Effector memory CD4-positive, alpha-beta T cell (primary cell): ENCODE results near the gene DCAF4.

Experiments used
- DNase-seq, 3 donors: peaks; one replicate each; pipeline ENCODE4 v3.0.0-alpha.2; 2020
- H3K27ac ChIP-seq: 2 replicates; pipeline ENCODE4 v1.7.0; 2013; ENCODE audit warnings: mild to moderate bottlenecking, low read length, moderate library complexity; ENCODE audit not compliant: insufficient read depth, poor library complexity, severe bottlenecking
- H3K27me3 ChIP-seq: replicated peaks from 2 replicates; pipeline ENCODE4 v1.7.0; 2013; ENCODE audit warnings: mild to moderate bottlenecking, low read length; ENCODE audit not compliant: insufficient read depth, control insufficient read depth, poor library complexity, severe bottlenecking
- H3K36me3 ChIP-seq: 2 replicates; pipeline ENCODE4 v1.7.0; 2013; ENCODE audit warnings: mild to moderate bottlenecking, low read length, moderate library complexity; ENCODE audit not compliant: control insufficient read depth, insufficient read depth
- H3K4me1 ChIP-seq: 2 replicates; pipeline ENCODE4 v1.7.0; 2013; ENCODE audit warnings: low read length, mild to moderate bottlenecking; ENCODE audit not compliant: control insufficient read depth, insufficient read depth, poor library complexity, severe bottlenecking
- H3K4me3 ChIP-seq: 2 replicates; pipeline ENCODE4 v1.7.0; 2013; ENCODE audit warnings: low read length, low read depth, mild to moderate bottlenecking; ENCODE audit not compliant: insufficient read depth, poor library complexity, severe bottlenecking
- H3K9me3 ChIP-seq: 2 replicates; pipeline ENCODE4 v1.7.0; 2013; ENCODE audit warnings: mild to moderate bottlenecking, low read length, moderate library complexity; ENCODE audit not compliant: control insufficient read depth

Gene DCAF4

DNA sequence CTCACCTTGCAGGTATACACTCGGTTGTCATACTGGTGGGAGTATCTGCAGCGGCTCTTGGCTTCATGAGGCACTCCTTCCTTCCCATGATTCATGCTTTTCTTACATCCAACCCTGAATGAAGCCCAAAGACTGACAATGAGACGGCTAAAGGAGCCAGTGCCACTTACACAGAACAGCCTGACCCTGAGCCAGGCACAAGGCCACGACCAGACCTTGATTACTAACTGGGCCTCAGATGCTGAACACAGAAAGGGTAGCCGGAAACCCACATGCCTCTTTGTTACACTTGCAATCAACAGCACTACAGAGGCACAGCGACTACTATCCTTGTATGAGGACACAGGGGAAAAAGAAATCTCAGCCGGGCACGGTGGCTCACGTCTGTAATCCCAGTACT lies 52.6 kb downstream of the DCAF4 start:
- no peaks in the 10 kb centered on the region for H3K27me3 ChIP-seq
- H3K36me3 ChIP-seq: peaks cover 63% of the 10 kb centered on the region
- no peaks in the 10 kb centered on the region for H3K4me1 ChIP-seq
- no peak overlapping the region for H3K27ac ChIP-seq
- H3K9me3 ChIP-seq: no peaks in the 10 kb centered on the region
- H3K4me3 ChIP-seq: no peak overlapping the region
- no peak for DNase-seq

DNA sequence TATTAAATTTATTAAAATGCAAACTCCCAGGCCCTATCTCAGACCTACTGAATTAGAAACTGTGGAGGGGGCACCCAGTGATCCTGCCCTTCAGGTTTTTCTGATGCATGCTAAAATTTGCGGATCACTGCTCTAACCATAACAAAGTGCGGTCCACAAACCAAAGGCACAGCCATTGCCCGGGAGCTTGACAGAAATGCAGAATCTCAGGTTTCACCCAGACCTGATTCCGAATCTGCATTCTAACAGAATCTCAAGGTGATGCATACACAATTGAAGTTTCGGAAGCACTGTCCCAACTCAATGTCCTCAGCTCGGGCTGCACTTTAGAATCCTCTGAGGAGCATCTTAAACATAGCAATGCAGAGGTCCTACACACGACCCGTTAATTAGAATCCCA lies 54.6 kb downstream of the DCAF4 start:
- Histone ChIP-seq H3K36me3 (peaks cover 50% of the 10 kb centered on the region), H3K27ac (no peak overlapping the region), H3K4me3 (no peak overlapping the region), H3K9me3 (no peaks in the 10 kb centered on the region), H3K4me1 (no peaks in the 10 kb centered on the region), H3K27me3 (no peaks in the 10 kb centered on the region)
- DNase-seq: no peak

DNA sequence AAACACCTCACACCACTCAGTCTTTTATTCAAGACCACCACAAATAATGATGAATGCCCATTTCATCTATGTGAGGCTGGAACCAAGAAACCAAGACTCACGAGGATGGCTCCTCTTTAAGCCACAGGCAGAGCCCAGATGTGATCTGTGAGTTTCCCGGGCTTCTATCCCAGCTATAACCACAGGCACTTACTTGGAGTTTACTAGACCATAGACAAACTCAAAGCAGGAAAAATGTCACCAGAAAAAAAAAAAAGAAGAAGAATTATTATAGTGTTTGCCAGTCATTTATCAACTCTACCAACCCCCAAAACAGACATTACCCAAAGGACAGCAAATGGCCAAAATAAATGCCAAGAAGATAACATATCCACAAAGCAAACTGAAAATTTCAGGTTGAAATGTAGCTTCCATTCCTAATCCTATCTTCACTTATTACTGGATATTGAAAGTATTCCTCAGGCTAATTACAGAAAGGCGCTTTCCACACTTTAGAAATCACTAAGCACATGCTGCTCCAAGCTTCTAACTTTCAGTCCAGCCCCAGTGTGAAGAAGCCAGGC lies 56.0 kb downstream of the DCAF4 start:
- Histone ChIP-seq H3K36me3 (peaks cover 45% of the 10 kb centered on the region), H3K27me3 (no peaks in the 10 kb centered on the region)
- DNase-seq: no peak

DNA sequence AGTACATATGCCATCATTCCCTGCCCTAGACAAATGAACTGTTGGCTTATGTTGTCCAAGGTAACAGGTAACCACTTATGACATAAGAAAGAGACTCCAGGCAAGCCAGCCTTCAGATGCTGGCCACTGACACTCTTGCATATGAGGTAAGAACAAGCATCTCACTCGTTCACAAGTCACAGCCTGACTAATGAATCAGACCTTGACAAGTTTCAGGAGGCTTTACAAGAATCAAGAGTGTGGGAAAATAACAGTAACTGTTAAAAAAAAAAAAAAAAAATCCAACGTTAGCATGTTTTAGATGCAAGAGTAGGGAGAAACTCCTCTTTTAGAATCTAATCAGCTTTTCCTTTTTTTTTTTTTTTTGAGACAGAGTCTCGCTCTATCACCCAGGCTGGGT lies 60.0 kb downstream of the DCAF4 start:
- H3K9me3 ChIP-seq: no peaks in the 10 kb centered on the region
- peaks cover 20% of the 10 kb centered on the region for H3K36me3 ChIP-seq
- H3K4me1 ChIP-seq: no peaks in the 10 kb centered on the region
- no peak for DNase-seq
- H3K27me3 ChIP-seq: no peaks in the 10 kb centered on the region
- no peak overlapping the region for H3K27ac ChIP-seq
- H3K4me3 ChIP-seq: no peak overlapping the region

More for the DNA sequence above, 56.0 kb downstream of the DCAF4 start:
- Histone ChIP-seq H3K9me3 (no peaks in the 10 kb centered on the region), H3K4me1 (no peaks in the 10 kb centered on the region), H3K4me3 (no peak overlapping the region), H3K27ac (no peak overlapping the region)

DNA sequence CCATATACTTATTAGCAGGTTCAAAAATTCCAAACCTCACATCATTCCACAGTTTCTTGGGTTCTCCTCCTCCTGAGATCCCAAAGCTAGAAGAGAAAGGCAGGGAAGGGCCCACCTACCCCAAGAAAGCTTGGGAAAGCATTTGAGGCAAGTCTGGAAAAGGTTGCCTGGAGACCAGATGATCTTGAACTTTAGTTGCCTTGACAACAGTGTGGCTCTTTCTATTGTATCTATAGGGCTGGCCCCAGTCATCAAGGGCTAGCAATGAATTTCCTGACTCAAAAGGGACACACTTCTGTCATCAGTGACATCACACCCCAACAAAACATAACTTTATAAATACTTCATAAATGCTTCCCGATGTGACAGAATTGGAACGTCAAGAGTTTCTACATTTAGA lies 60.6 kb downstream of the DCAF4 start:
- no peaks in the 10 kb centered on the region for H3K9me3 ChIP-seq
- no peaks in the 10 kb centered on the region for H3K4me1 ChIP-seq
- H3K36me3 ChIP-seq: peaks cover 20% of the 10 kb centered on the region
- no peak overlapping the region for H3K4me3 ChIP-seq
- H3K27ac ChIP-seq: no peak overlapping the region
- H3K27me3 ChIP-seq: no peaks in the 10 kb centered on the region
- no peak for DNase-seq

DNA sequence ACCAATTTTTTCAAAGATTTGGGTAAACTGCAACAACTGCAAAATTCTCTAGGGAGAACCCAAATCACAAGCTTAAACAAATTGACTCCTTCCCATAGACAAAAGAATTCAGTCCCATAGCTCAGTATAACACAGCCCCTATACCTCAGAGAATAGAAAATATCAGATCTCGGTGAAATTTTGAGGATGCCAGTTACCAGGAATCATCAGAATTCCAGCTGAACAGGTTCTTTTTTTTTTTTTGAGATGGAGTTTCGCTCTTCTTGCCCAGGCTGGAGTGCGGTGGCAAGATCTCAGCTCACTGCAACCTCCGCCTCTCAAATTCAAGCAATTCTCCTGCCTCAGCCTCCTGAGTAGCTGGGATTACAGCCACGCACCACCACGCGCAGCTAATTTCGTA lies 63.9 kb downstream of the DCAF4 start:
- Histone ChIP-seq H3K4me1 (no peaks in the 10 kb centered on the region), H3K9me3 (no peaks in the 10 kb centered on the region), H3K36me3 (peaks cover 31% of the 10 kb centered on the region), H3K27ac (no peak overlapping the region), H3K27me3 (no peaks in the 10 kb centered on the region), H3K4me3 (no peak overlapping the region)
- DNase-seq: no peak

DNA sequence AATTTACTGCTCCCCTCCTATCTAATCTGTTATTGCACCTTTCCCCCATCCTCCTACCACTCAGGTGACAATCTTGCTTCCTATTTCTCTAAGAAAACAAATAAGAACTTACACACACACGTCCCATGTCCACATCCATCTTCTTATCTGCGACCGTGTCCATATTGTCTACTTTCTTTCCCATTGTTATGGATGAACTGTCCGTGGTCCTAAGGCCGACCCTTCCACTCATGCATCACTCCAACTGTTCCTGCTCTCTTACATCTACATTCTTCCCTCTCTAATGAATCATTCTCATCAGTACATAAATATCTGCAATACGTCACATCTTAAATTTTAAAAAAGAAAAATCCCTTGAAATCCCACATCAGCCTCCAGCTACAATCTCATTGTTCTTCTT lies 70.7 kb downstream of the DCAF4 start:
- no peaks in the 10 kb centered on the region for H3K4me1 ChIP-seq

DNA sequence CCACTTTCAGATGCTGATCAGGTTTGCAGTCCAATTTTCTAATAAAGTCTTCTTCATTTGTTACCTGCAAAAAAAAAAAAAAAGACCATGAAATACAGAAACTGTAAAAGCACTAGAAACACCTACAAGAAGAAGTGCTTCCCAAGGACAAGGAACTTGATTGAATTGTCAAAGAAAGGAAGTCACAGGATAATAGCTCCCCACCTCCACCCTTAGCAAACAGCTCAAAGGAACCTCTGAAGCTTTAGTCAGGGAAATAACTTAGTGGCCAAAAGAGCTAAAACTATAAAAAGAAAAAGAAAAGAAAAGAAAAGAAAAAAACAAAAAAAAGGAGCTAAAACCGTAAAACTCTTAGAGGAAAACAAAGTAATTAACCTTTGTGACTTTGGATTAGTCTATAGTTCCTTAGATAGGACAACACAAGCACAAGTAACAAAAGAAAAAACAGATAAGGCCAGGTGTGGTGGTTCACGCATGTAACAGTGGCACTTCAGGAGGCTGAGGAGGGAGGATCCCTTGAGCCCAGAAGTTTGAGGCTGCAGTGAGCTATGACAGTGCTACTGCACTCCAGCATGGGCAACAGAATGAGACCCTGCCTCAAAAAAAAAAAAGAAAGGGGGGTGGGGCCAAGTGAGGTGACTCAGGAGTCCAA lies 72.1 kb downstream of the DCAF4 start:
- H3K36me3 ChIP-seq: peaks cover 23% of the 10 kb centered on the region
- no peaks in the 10 kb centered on the region for H3K9me3 ChIP-seq
- H3K4me3 ChIP-seq: no peak overlapping the region
- no peaks in the 10 kb centered on the region for H3K27me3 ChIP-seq
- no peak overlapping the region for H3K27ac ChIP-seq
- no peaks in the 10 kb centered on the region for H3K4me1 ChIP-seq
- no peak for DNase-seq

More for the DNA sequence above, 70.7 kb downstream of the DCAF4 start:
- Histone ChIP-seq H3K36me3 (peaks cover 35% of the 10 kb centered on the region), H3K9me3 (no peaks in the 10 kb centered on the region), H3K27ac (no peak overlapping the region), H3K4me3 (no peak overlapping the region), H3K27me3 (no peaks in the 10 kb centered on the region)
- no peak for DNase-seq

DNA sequence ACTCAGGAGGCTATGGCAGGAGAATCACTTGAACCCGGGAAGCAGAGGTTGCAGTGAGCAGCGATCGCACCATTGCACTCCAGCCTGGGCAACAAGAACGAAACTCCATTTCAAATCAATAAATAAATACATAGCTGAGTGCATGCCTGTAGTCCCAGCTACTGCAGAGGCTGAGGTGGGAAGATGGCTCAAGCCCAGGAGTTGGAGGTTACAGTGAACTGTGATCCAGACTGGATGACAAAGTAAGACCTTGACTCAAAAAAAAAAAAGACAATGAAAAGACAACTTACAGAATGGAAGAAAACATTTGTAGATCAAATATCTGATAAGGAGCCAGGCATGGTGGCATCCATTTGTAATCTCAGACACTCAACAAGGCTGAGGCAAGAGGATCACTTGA lies 73.1 kb downstream of the DCAF4 start:
- H3K4me1 ChIP-seq: no peaks in the 10 kb centered on the region
- H3K36me3 ChIP-seq: peaks cover 26% of the 10 kb centered on the region
- no peak for DNase-seq
- H3K27ac ChIP-seq: no peak overlapping the region
- no peak overlapping the region for H3K4me3 ChIP-seq
- H3K27me3 ChIP-seq: no peaks in the 10 kb centered on the region
- no peaks in the 10 kb centered on the region for H3K9me3 ChIP-seq

DNA sequence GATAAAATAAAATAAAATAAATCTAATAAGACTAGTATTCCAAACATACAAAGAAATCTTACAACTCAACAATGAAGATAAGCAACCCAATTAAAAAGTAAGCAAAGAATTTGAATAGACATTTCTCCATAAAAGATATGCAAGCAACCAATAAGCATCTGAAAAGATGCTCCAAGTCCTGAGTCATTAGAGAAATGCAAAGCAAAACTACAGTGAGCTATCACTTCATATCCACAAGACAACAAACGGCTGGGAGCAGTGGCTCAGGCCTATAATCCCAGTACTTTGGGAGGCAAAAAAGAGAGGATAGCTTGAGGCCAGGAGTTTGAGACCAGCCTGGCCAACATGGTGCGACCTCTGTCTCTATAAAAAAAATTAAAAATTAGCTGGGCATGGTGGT lies 73.8 kb downstream of the DCAF4 start:
- H3K36me3 ChIP-seq: peaks cover 25% of the 10 kb centered on the region
- DNase-seq: no peak
- no peaks in the 10 kb centered on the region for H3K27me3 ChIP-seq
- no peaks in the 10 kb centered on the region for H3K4me1 ChIP-seq
- no peak overlapping the region for H3K27ac ChIP-seq
- no peak overlapping the region for H3K4me3 ChIP-seq
- H3K9me3 ChIP-seq: no peaks in the 10 kb centered on the region
